ENCODE results near the gene NIT1. TPM values are rescaled to one million over a fixed set of nuclear protein-coding genes. Genes with fewer than 3 reads are reported as not detected.

NIT1 gene
- total and polyA plus RNA-seq, 4 donors, result 26.9 to 40.4 (median 38.0) TPM

DNA sequence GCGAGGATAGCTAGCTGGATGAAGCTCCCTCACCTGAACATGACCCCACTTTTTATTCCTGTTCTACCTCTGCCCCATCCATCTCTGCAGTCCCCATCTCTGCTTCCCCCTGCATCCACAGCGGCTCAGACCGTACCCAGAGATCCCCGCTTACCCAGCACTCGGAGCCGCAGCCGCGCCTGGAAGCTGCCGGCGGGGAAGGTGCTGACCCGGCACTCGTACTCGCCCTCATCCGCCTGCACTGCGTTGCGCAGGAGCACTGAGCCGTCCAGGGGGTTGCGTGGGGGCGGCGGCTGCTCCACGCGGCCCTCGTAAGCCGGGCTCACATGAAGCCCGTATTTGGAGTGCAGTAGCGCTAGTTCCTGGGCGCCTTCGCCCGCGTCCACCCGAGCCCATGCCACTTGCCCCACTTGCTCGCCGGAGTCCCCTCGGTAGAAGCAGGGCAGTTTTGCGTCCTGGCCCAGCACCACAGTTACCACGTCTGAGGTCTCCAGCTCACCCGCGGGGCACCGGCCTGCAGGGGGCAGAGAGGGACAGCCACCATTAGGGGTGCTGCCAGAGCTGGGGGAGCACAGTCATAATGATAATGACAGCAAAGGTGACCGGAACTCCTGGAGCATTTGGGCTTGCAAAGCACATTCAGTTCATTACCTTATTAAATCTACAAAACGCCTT, 38.3 kb upstream of the NIT1 start:
- H3K9me3 ChIP-seq (ENCODE audit: control insufficient read depth in 4 of 4, insufficient read depth in 3 of 4, low read length in 3 of 4), result peaks cover 0 to 4% (median 0%) of the 10 kb centered on the region in 4 donors
- H3K27me3 ChIP-seq (ENCODE audit: control insufficient read depth in 3 of 3, insufficient read depth in 3 of 3, low read length in 2 of 3), result peaks cover 0 to 6% (median 0%) of the 10 kb centered on the region in 3 donors
- H3K4me1 ChIP-seq (ENCODE audit: control insufficient read depth in 5 of 5, insufficient read depth in 5 of 5, low read length in 5 of 5), result peaks cover 0 to 5% (median 3%) of the 10 kb centered on the region in 5 donors
- peaks cover 0 to 2% (median 0%) of the 10 kb centered on the region in 4 donors for H3K36me3 ChIP-seq (ENCODE audit: control insufficient read depth in 4 of 4, insufficient read depth in 4 of 4, low read length in 4 of 4)
- WGBS, 2 donors, result 70 to 78% methylated on average over 41 of the region's 41 CpGs
- H3K4me3 ChIP-seq, result no peak overlapping the region
- no peak for TF ChIP-seq CTCF (IDR thresholded peaks at IDR 0.05; ENCODE audit: control extremely low read depth, extremely low read depth)
- H3K27ac ChIP-seq (ENCODE audit: low read depth in 1 of 2, low read length in 1 of 2), result no peak overlapping the region
- H3K9ac ChIP-seq (ENCODE audit: insufficient read depth in 1 of 2, low read length in 2 of 2), result no peak overlapping the region
- ATAC-seq (ENCODE audit: insufficient read depth, low FRiP score) (no peak), DNase-seq (no peak)

DNA sequence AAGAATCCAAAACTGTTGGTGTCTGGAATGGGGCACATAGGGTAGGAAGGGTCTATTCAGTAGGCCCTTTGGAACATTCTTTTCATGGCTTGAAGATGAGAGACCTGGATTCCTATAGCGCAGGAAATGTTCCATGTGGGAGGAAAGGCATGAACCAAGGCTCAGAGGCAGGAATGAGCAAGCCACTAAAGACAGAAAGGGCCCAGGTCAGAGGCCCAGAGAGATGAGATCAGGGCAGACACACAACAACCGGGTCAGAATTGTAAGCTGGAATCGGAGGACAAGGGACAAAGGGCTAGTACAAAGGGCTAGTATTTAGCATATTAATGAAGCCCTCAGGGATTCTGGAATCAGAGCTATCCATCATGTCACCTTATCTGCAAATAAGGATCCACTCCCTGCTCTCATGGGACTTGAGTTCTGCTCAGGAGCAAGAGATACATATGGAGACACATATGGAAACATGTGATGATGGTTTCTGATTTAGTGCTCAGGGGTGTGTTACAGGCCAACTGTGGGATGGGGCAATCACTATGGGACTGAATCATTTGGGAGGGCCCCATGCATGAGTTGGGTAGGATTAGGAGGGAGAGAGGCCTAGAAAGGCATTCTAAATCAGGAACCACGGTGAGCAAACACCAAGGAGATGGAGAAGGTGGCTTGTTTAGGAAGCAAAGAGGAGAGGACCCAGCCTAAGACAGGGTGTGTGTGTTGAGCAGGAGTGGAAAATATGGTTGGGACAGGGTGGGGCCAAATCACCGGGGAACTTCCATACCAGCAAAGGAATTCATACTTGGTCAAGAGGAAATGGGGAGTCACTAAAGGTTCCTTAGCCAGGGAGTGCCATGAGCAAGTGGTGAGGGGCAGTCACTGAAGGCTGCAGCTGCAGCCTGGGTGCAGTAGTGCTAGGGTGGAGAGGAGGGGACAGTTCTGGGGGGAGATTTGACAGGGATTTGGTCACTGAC, 37.2 kb upstream of the NIT1 start:
- Histone ChIP-seq H3K9ac (ENCODE audit: insufficient read depth in 1 of 2, low read length in 2 of 2) (no peak overlapping the region), H3K9me3 (ENCODE audit: control insufficient read depth in 4 of 4, insufficient read depth in 3 of 4, low read length in 3 of 4) (peaks cover 0 to 4% (median 0%) of the 10 kb centered on the region in 4 donors), H3K27me3 (ENCODE audit: control insufficient read depth in 3 of 3, insufficient read depth in 3 of 3, low read length in 2 of 3) (peaks cover 0 to 6% (median 0%) of the 10 kb centered on the region in 3 donors), H3K36me3 (ENCODE audit: control insufficient read depth in 4 of 4, insufficient read depth in 4 of 4, low read length in 4 of 4) (peaks cover 0 to 2% (median 0%) of the 10 kb centered on the region in 4 donors), H3K4me1 (ENCODE audit: control insufficient read depth in 5 of 5, insufficient read depth in 5 of 5, low read length in 5 of 5) (peaks cover 0 to 5% (median 3%) of the 10 kb centered on the region in 5 donors), H3K27ac (ENCODE audit: low read depth in 1 of 2, low read length in 1 of 2) (peak overlapping the region in 1 of 2 donors; percentile 48), H3K4me3 (no peak overlapping the region)
- WGBS, 2 donors, result 78 to 87% methylated on average over 5 of the region's 5 CpGs
- DNase-seq (no peak), ATAC-seq (ENCODE audit: insufficient read depth, low FRiP score) (no peak)
- TF ChIP-seq CTCF (IDR thresholded peaks at IDR 0.05; ENCODE audit: control extremely low read depth, extremely low read depth), result no peak

GRCh38 chr1:161081519-161081918, 36.4 kb upstream of the NIT1 start:
- Histone ChIP-seq H3K9ac (ENCODE audit: insufficient read depth in 1 of 2, low read length in 2 of 2) (no peak overlapping the region), H3K36me3 (ENCODE audit: control insufficient read depth in 4 of 4, insufficient read depth in 4 of 4, low read length in 4 of 4) (no peaks in the 10 kb centered on the region), H3K27ac (ENCODE audit: low read depth in 1 of 2, low read length in 1 of 2) (no peak overlapping the region), H3K4me1 (ENCODE audit: control insufficient read depth in 5 of 5, insufficient read depth in 5 of 5, low read length in 5 of 5) (peaks cover 0 to 8% (median 3%) of the 10 kb centered on the region in 5 donors), H3K9me3 (ENCODE audit: control insufficient read depth in 4 of 4, insufficient read depth in 3 of 4, low read length in 3 of 4) (peaks cover 0 to 4% (median 0%) of the 10 kb centered on the region in 4 donors), H3K27me3 (ENCODE audit: control insufficient read depth in 3 of 3, insufficient read depth in 3 of 3, low read length in 2 of 3) (peaks cover 0 to 6% (median 0%) of the 10 kb centered on the region in 3 donors), H3K4me3 (no peak overlapping the region)
- 73 to 76% methylated on average over 5 of the region's 5 CpGs for WGBS, 2 donors
- no peak for TF ChIP-seq CTCF (IDR thresholded peaks at IDR 0.05; ENCODE audit: control extremely low read depth, extremely low read depth)
- ATAC-seq (ENCODE audit: insufficient read depth, low FRiP score) (no peak), DNase-seq (no peak)
